CD4-positive, alpha-beta T cell treated with Interleukin-6 at 100 ng/mL for 8 hours (primary cell): ENCODE results near the gene CERK.
"Not testable (repeated sequence)": the region's sequence is repeated elsewhere in the genome, so short reads cannot be mapped to it uniquely, and the experiment has no call there.

Source experiments
- DNase-seq: peaks from one replicate; pipeline ENCODE4 v3.0.0-alpha.2; 2020; ENCODE audit warnings: mixed read lengths, low spot score

CERK gene

DNA sequence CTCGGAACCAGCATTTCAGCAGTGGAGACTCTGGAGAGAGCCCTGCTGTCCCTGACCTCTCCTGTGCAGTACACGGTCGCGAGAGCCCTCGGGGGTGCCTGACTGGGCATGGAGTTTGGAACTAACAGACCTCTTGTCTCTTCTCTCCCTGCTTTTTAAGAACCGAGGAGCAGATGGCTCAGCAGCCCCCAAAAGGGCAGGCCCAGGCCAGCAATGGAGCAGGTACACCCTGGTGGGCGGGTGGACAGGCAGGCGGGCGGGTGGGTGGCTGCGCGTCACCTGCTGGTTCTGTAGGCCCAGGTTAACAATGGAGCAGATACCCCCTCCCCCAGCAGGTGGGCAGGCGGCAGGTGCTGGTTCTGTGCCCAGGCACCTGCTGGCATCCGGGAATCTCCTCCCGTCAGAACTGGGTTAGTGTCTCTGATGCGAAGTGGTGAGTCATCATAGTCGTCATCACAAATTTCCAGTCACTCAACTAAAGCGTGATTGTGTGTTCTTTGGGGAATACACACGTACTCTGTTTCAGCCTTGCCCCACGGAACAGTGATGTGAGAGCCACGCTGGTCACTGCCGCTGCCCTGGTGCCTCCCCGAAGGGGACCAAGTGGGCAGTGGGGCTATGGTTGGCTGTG lies 76.7 kb downstream of the CERK start:
- DNase-seq: peak; percentile 58

DNA sequence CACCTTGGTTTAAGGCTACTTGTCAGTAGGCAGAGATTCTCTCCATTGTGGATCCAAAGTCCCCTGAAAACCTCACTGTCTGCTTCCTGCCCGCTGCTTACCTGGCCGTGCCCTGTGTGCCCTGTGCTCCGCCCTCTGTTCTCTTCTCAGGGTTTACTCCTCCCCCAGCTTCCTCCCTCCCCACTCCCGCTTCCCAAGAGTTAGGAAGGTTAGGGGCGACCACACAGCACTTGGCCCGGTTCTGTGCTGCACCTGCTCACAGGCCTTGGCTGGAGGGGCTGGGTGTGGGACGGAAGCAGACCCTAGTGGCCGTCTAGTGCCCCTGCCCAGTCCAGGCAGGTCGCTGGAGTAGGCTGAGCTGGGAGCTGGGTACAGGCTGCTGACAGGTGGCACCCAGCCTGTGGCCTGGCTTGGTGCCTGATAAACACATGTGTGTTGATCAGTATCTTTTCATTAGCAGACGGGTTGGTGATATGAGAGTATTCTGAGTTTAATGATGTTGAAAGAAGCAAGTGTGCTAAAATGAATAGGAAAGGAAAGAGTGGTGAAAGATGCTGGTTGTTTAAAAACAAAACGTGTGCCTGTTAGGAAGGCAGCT lies 77.3 kb downstream of the CERK start:
- peak; percentile 41 for DNase-seq

DNA sequence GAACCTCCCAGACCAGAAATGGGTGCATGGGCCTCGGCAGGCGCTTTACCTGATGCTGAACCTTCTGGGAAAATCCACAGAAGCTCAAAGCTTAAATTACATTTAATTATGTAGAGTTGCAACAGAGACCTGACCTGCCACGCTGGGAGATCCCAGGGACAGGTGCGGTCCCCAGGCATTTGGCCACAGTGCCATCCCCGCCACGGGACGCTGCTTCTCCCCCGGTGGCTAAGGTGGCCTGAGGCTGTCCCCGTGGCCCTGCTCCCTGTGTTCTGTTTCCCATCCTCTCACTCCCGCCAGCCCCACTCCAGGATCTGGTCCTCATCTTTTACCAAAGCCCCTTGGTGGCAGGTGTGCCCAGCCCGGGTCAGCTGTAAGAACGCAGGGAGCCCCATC lies 78.3 kb downstream of the CERK start:
- DNase-seq: no peak

DNA sequence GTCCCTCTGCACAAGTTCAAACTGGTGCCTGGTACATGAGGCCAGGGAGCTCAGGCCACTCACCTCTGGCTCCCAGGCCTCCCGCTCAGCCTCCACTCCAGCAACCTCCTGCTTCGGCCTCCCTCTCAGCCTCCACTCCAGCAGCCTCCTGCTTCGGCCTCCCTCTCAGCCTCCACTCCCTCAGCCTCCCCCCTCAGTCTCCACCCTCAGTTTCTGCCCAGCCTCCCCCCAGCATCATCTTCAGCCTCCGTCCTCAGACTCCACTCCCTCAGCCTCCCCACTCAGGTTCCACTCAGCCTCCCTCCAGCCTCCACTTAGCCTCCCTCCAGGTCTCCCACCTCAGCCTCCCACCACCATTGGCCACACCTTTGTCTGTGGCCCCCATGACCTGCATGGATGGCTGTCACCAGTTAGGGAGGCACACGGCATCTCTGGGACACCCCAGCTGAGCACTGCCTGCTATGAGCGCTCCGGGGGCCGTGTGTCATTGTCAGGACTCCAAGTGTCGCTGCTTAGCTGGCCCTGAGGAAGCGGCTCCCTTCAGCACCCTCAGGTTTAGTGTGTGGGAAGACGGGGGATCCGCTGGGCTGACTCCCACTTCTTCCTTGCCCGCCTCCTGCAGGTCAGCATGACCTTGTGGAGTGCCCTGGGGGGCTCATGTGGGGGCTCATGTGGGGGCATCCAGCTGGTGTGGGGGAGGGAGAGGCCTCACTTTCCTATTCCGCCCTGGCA lies 78.8 kb downstream of the CERK start:
- no peak for DNase-seq

DNA sequence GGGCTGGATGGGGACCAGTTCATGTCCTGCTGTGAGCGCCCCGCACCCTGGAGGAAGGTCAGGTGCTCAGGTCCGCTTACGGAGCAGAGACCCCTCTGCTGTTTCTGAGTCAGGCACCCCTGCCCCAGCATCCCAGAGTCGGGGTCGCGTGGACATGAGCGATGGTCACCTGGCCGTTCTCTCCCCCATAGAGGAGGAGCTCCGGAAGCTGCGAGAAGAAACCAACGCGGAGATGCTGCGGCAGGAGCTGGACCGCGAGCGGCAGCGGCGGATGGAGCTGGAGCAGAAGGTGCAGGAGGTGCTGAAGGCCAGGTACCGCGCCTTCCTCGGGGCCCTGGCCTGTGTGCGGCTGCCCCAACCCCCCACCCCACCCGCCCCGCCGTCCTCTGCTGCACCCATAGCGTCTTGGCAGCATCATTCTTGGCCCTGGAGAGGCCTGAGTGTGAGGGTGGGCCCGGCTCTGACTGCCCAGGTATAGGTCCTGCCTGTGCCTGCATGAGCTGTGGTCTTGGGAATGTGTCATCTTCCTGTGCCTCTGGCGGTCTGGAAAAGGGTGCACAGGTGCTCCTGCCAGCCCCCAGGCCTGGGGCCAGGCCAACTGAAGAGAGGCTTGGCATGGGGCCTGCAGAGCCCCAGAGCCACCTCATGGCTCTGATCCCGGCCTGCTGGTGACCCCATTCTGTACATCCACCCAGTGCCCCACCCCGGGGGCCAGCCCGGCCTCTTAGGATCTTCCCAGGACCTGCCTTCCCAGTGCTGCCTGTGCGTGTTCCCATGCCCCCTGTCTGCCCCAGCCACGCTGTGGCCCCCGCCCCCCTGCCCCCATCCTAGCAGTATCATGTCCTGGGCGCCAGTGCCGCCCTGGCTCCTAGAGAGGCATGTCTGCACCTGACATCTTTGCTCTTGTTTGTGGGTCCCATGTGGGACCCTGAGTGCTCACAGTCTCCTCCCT lies 79.8 kb downstream of the CERK start:
- no peak for DNase-seq

DNA sequence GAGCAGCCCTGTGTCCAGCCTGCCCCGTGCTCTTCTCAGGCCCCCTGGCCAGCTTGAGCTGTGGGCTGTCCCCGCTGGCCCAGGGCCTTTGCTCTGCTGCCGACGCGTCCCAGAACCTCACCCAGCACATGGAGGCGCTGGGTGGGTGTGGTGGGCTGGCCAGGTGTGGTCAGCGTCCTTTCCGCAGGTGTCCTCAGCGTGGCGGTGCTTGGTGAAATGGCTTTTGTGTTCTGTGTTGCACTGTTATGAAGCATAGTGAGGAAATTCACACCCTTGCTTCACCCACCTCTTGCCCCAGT lies 80.4 kb downstream of the CERK start:
- no peak for DNase-seq

DNA sequence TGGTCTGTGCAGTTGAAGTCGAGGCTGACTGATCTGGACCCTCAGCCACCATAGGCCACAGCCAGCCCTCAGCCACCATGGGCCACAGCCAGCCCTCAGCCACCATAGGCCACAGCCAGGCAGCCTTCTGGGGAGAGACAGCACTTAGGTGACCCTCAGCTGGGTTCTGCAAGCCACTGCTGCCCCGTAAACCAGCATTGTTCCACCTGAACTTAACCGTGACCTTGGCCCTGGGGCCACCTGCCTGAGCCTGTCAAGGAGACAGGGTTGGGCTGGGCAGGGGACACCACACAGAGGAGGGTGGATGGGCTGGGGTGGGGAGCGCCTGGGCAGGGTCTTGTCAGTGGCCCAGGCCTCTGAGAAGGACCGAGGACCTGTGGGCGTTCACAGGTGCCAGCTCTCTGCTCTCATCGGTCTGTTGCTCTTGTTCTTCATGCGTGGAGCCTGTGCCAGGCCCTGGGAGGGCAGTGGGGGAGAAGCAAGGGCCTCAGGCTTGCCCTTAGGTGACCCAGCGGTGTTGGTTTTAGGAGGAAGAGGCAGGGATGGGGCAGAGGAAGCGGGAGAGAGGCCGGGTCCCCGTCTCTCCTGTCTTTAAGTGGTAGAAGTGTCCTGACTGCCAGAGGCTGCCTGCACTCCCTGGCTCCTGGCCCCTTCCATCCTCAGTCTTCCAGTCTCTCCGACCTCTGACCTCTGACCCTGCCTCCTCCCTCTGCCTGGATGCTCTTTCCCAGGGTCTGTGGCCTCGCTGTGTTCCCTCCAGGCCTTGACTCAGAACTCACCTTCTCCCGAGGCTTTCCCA lies 81.0 kb downstream of the CERK start:
- DNase-seq: no peak

DNA sequence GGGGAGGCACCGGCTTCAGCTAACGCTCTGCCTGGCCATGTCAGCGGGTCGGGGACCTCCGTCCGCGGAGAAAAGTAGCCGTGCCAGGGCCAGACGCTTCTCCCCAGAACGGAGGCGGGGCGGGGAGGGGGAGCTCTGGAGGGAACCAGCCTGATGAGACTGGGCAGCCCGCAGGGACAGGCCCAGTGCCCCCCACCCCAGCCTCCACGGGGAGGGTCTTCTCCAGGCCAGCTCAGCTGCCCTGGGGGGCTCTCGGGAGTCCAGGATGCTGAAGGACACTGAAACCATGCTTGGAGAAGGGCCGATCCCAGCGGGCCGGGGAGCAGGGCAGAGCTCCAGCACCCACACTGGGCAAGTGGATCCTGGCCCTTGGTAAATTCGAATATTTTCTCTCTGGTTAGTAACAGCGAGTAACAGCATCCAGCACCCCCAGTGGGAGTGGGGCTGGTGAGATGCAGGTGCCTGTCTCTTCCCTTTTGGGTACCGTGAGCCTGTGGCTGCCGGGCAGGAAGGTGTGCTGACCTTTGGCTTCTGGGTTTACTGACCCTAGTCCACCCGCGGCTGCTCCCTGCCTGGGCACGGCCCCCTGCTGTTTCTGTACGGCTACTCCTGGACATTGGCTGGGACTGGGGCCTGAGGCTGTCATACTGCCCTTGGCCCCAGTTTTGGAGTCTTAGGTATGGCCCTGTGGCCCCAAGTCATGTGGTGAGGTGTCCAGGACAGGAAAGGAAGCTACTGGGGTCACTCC lies 82.0 kb downstream of the CERK start:
- no peak for DNase-seq

DNA sequence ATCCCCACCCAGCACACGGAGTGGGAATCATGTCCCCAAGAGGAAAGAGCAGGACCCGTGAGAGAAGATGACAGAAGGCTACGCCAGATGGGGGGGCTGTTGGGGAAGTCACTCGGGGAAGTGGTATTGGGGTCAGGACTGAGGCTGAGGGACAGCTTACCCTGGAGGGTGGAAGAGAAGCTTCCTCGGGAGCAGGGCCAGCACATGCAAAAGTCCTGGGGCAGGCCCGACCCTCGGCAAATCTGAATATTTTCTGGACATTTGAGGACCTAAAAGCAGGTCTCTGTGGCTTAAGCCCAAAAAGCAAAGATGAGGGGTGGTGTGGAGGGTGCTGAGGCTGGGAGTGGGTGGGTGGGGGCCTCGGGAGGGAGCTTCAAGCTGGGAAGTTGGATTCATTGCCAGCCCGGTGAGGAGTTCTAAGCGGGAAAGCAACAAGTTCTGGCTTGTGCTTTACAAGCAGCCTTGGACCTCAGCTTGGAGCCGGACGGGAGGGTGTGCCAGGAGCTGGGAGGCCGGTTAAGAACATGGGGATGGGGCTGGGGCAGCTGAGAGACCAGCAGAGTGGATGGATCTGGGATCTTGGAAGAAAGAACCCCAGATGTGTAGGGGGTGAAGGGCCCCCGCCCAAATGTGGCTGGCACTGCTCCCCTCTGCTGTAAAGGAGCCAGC lies 83.0 kb downstream of the CERK start:
- no peak for DNase-seq

DNA sequence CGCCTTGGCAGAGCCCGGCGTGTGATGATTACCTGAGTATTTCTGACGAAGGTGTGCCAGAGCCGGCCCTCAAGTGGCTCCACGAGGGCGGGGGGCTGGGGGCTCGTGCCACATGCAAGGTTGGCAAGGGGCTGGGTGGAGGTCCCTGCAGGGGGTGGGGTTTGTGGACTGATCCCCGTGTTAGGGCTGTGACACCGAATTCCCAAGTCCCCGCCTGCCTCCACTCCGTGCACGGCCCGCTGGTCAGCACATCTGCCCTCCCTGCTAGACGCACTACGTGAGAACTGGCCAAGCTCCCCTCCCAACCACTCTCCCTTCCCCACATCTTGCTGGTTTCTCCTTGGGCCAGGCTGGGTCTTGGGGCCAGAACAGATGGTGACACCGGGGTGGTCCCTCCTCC lies 83.6 kb downstream of the CERK start:
- no peak for DNase-seq

DNA sequence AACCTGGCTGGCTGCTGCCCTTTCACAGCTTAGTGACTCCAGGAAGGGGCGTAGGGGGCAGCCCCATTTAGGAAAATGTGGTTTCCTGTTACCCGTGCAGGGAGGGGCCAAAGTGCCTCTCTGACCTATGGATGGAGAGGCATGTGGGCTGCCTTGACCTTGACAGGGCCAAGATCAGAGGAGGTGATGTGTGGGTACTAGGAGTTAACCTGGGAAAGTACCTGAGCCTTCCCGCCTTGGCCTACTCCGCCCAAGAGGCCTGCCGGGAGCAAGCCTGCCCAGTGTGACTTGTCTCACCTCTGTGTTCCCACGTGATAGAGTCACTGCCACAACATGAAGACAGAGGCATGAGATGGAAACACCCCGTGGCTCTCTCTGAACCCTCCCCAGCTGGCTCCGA lies 84.5 kb downstream of the CERK start:
- DNase-seq: no peak

DNA sequence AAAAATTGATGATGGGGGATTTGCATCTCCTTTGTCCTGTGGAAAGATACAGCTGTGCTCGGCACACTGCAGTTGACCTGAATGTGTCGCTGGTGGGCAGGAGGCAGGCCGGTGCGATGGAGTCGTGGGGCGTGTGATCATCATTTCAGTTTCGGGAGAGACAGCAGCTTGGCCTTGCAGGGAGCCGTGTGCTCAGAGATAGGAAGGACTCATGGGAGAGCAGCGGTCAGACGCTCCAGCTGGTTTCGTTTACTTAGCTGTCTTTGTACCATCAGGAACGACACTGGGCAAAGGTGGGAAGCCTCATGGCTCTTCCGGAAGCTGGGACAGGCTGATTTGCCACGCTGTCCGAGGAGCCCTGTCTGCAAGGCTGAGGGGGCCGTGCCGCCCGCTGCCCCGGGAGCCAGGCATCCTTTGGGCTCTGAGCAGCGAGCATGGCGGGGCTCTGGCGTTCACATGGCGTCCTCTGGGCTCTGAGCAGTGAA lies 85.2 kb downstream of the CERK start:
- DNase-seq: no peak

DNA sequence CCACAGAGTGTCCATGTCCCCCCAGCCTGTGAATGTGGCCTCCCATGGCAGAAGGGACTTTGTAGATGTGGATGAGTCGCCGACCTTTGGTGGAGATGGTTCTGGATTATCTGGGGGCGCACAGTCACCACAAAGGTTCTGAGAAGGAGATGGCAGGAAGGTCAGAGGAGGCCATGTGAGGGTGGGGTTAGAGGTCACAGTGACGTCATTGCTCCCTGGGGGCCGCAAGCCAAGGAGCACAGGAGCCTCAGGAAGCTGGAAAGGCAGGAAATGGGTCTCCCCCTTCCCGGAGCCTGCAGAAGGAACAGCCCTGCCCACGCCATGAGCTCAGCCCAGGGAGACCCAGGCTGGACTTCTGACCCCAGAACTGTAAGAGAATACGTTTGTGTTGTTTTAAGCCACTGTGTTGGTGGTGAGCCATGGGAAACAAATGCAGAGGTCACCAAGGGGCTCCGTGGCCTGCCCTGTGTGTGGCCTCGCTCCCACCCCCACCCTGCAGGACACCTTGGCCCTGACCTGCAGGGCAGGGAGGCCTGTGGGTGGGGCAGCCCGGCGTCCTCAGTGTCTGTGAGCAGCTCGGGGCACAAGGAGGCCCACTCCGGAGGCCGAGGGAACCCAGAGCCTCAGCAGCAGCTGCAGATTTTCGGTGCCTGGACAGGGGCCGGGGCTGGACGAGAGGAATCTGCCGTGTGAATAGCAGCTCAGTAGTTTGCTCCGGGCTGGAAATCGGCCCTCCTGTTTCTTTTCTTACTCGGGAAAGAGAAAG lies 85.8 kb downstream of the CERK start:
- no peak for DNase-seq

DNA sequence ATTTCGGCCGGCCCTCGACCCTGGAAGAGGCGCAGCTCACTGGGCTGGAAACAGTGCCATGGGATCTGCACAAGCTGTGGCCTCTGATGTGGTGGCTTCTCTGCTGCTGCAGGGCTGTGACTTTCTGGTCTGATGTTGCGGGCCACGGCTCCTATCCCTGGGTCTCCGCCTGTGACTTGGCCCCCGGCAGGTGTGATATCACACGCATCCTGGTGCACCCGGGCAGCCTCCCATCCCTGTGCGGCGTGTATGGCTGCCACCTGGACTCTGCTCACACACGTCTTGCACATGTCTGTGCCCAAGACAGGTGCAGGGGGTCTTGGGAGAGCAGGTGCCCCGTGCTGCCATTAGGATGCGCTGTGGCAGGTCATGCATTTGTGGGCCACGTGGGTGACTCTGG lies 86.7 kb downstream of the CERK start:
- no peak for DNase-seq

DNA sequence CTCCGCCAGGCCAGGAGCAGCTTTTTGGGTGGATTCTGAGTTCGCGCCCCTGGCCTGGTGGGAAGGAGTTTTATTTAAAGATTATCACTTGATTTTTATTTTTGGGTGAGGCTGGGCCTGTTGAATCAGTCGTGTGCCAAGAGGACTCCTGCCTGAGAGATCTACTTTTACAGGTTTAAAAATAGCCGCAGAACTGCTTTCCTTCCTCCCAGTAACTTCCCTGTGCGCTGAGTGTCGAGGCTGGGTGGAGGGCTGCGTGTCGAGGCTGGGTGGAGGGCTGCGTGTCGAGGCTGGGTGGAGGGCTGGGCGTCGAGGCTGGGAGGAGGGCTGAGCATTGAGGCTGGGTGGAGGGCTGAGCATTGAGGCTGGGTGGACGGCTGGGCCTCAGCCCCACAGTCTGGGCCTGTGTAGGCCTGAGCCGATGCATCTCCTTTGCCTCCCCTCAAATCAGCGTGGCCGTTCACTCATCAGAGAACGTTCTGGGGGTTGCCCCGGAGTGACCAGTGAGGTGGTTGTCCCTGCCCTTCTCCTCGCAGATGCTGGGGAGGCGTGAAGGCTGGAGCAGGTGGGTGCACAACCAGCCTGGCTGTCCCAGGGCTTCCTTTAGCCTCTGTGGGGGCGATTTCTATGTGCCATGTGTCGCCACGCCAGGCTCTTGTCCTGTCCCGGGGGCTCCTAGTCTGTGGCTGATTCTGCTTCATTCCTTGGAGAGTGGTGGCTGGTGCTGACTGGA lies 87.8 kb downstream of the CERK start:
- DNase-seq: no peak

DNA sequence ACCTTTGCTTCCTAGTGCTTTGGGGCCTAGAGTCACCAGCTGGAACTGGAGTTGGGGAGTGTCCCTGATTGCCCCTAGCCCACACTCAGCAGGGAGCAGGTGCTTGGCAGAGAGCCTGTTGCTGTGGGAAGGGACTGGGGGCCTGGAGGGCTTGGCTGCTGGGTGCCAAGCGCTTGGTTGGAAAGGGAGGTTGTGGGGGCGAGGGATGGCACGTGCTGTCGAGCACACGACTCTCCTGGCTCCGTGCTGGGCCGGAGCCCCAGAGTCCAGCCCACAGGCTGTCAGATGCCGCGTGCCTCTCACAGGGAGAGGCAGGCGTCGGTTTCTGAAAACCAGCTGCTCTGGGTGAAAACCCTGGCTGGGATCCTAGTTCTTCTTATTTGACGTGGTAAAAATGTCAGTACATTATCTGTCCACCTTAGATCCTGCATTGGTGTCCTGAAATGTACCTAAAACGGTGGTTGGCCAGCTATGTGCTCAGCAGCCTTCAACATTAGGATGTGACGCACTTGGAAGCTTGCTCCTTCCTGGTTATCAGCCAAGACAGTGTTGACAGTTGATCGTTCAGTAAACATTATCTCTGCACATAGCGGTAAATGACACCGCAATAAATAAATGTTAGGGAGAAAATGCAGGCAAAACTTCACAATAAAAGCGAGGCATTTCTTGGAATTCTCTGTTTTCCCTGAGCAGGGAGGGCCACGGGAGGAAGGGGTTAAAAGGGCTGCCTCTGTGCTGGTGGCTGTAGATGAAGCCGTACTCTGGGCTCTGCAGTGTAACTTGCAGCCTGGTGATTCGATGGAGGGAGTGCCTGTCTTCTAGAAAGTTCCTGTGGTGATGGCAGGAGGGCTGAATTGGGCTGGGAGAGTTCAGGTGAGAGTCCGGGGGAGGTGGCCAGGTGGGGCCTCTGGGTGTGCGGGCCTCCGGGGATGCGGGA lies 88.6 kb downstream of the CERK start:
- no peak for DNase-seq

DNA sequence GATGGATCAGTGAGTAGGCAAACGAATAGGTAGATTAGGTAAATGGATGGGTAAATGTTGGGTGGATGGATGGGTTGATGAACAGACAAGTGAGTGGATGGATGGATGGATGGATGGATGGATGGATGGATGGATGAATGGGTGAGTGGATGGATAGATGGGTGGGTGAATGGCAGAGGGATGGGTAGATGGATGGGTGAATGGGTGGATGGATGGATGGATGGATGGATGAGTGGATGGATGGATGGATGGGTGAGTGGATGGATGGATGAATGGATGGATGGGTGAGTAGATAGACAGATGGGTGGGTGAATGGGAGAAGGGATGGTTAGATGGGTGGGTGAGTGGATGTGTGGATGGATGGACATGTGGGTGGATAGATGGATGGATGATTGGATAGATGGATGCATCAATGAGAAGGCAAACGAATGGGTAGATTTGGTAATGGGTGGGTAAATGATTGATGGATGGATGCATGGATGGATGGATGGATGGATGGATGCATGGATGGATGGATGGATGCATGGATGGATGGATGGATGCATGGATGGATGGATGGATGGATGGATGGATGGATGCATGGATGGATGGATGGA lies 89.7 kb downstream of the CERK start:
- DNase-seq: not testable (repeated sequence)
